ENCODE results near the gene ESPNL.
"Not testable (repeated sequence)": the region's sequence is repeated elsewhere in the genome, so short reads cannot be mapped to it uniquely, and the experiment has no call there.

The ESPNL gene

DNA sequence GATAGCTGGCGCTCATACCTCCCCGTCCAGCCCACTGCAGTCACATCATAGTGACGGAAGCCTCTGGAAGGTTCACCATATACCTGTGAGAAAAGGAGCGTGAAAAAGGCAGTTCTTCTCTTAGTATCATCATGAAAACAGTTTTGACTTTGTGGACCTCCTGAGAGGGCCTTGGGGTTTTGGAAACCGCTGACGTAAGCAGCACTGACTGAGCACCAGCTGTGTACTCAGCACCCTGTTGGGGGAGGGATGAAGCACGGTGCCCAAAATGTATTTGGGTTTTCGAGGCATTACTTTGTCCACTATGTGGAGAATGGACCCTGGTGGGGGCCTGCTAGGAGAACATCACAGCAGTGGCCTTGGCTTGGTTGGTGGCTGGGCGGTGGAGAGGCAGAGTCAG, 33.9 kb upstream of the ESPNL start:
- TF ChIP-seq, protein P1, sequence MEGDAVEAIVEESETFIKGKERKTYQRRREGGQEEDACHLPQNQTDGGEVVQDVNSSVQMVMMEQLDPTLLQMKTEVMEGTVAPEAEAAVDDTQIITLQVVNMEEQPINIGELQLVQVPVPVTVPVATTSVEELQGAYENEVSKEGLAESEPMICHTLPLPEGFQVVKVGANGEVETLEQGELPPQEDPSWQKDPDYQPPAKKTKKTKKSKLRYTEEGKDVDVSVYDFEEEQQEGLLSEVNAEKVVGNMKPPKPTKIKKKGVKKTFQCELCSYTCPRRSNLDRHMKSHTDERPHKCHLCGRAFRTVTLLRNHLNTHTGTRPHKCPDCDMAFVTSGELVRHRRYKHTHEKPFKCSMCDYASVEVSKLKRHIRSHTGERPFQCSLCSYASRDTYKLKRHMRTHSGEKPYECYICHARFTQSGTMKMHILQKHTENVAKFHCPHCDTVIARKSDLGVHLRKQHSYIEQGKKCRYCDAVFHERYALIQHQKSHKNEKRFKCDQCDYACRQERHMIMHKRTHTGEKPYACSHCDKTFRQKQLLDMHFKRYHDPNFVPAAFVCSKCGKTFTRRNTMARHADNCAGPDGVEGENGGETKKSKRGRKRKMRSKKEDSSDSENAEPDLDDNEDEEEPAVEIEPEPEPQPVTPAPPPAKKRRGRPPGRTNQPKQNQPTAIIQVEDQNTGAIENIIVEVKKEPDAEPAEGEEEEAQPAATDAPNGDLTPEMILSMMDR (IDR thresholded peaks at IDR 0.05; ENCODE audit: low read length, missing control alignments), result no peak
- DNase-seq (ENCODE audit: low read depth), result no peak

DNA sequence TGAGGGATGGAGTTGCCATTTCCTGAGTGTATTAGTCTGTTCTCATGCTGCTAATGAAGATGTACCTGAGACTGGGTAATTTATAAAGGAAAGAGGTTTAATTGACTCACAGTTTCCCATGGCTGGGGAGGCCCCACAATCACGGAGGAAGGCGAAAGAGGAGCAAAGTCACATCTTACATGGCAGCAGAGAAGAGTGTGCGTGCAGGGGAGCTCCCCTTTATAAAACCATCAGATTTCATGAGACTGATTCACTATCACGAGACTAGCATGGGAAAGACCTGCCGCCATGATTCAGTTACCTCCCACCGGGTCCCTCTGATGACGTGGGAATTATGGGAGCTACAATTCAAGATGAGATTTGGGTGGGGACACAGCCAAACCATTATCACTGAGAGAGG, 33.4 kb upstream of the ESPNL start:
- not testable (repeated sequence) for DNase-seq (ENCODE audit: low read depth)

More for the DNA sequence above, 33.9 kb upstream of the ESPNL start:
- H3K4me3 ChIP-seq (replicated peaks; ENCODE audit: low read depth, low read length), result no peak overlapping the region

DNA sequence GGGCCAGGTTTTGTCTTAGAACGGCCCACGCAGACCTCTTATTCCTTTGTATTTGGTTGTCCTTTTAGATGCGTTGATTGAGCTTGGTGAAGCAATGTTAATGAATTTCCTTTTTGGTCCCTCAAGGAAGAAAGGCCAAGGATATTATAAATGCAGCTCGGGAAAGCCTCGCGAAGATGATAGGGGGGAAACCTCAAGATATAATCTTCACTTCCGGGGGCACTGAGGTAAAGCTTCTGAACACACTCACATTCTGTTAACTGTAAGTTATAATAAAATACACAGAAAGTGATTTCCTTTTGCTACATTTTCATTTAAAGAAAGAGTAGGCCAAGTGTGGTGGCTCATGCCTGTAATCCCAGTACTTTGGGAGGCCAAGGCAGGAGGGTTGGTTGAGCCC, 32.2 kb upstream of the ESPNL start:
- H3K4me3 ChIP-seq (replicated peaks; ENCODE audit: low read depth, low read length), result no peak overlapping the region
- no peak for DNase-seq (ENCODE audit: low read depth)
- TF ChIP-seq, protein P1 (IDR thresholded peaks at IDR 0.05; ENCODE audit: low read length, missing control alignments), result no peak

More for the DNA sequence above, 33.4 kb upstream of the ESPNL start:
- H3K4me3 ChIP-seq (replicated peaks; ENCODE audit: low read depth, low read length), result not testable (repeated sequence)

DNA sequence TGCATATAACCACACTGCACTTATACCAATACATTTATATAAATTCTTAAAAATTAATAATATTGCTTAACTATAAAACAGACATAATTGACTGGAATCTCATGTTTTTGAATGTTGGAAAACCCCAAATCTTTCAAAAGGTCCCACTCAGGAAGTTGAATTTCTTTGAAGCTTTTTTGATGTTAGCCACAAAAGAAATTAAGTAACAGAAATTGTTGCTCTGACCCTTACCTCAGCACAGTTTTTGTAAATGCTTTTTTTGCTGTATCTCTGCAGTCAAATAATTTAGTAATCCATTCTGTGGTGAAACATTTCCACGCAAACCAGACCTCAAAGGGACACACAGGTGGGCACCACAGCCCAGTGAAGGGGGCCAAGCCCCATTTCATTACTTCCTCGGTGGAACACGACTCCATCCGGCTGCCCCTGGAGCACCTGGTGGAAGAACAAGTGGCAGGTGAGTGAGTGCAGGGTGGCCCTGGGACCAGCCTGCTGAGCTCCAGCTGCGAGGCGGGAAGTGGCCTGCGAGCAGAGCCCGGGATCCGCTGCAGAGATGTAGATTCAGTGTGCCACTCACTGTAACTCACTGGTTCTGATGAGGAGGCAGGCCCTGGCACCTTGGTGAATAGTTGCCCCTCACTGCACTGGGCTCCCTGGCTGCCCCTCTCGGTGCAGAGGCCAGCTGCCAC, 31.0 kb upstream of the ESPNL start:
- no peak for DNase-seq (ENCODE audit: low read depth)
- TF ChIP-seq, protein P1 (IDR thresholded peaks at IDR 0.05; ENCODE audit: low read length, missing control alignments), result no peak
- H3K4me3 ChIP-seq (replicated peaks; ENCODE audit: low read depth, low read length), result no peak overlapping the region

DNA sequence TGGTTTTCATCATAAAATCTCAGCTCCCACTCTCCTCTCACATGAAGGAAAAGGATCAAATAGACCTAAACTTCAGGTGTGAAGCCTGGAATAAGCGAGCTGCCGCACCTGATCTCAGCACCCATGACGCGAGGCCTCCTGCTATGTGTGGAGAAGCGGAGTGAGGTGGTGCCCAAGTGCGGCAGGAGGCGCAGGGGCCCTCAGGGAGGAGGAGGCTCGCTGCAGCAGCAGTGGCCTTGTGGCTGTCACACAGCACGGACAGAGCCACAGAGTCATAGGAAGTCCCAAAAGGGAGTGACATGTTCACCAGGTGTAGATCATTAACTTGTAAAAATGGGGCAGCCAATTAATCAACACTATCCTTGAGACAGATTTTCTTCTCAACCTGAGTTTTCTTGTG, 30.3 kb upstream of the ESPNL start:
- TF ChIP-seq, protein P1 (IDR thresholded peaks at IDR 0.05; ENCODE audit: low read length, missing control alignments), result no peak

DNA sequence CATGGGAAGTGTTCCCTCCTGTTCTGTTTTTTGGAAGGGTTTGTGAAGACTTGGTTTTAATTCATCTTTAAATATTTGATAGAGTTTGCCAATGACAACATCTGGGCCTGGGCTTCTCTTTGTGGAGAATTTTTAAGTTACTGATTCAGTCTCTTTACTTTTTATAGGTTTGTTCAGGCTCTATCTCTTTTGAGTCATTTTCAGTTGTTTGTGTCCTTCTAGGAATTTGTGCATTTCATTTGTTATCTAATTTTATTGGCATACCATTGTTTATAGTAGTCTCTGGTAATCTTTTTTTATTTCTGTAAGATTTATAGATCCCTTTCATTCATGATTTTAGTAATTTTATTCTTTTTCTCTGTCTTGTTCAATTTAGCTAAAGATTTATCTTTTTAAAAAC, 24.7 kb upstream of the ESPNL start:
- TF ChIP-seq, protein P1 (IDR thresholded peaks at IDR 0.05; ENCODE audit: low read length, missing control alignments), result no peak
- no peak overlapping the region for H3K4me3 ChIP-seq (replicated peaks; ENCODE audit: low read depth, low read length)
- DNase-seq (ENCODE audit: low read depth), result no peak

More for the DNA sequence above, 30.3 kb upstream of the ESPNL start:
- H3K4me3 ChIP-seq (replicated peaks; ENCODE audit: low read depth, low read length), result no peak overlapping the region
- DNase-seq (ENCODE audit: low read depth), result no peak

DNA sequence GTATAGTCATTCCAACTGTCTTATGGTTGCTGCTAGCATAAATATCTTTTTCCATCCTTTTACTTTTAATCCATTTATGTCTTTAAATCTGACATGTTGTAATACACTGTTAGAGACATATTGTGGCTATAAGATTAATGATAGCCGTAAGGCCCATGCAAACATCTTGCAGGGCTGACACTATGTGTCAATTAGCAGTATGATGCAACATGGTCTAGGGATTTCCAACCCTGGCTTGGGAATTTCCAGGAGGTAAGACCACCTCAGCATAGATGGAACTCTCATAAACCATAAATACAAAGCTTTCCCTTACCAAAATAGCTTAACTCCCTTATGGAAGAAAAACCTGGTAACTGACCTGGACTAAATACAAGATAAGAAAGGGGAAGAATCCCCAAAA, 22.8 kb upstream of the ESPNL start:
- no peak overlapping the region for H3K4me3 ChIP-seq (replicated peaks; ENCODE audit: low read depth, low read length)
- TF ChIP-seq, protein P1 (IDR thresholded peaks at IDR 0.05; ENCODE audit: low read length, missing control alignments), result no peak
- no peak for DNase-seq (ENCODE audit: low read depth)
